Thymus (tissue), 11 donors: ENCODE data around the gene LHX3. TPM values are rescaled to one million over a fixed set of nuclear protein-coding genes. Genes with fewer than 3 reads are reported as not detected.
"Not testable (repeated sequence)": the region's sequence is repeated elsewhere in the genome, so short reads cannot be mapped to it uniquely, and the experiment has no call there.

Source experiments
- DNase-seq, 9 donors: peaks; one replicate each; pipeline ENCODE4 v3.0.0-alpha.2; 2013; ENCODE audit warnings: low spot score in 9 of 9, low read depth in 6 of 9, missing footprints in 1 of 9
- H3K27ac ChIP-seq, 2 donors: one replicate each; pipeline ENCODE4 v1.5.1; 2013; ENCODE audit warnings: control low read depth in 1 of 2, low read depth in 1 of 2, low read length in 1 of 2, mild to moderate bottlenecking in 1 of 2, moderate library complexity in 1 of 2
- H3K27me3 ChIP-seq, 2 donors: one replicate each; pipeline ENCODE4 v1.5.1; 2013; ENCODE audit warnings: low read length in 1 of 2; ENCODE audit not compliant: control insufficient read depth in 2 of 2, insufficient read depth in 1 of 2
- H3K36me3 ChIP-seq, 2 donors: one replicate each; pipeline ENCODE4 v1.5.1; 2013; ENCODE audit warnings: low read length in 1 of 2, mild to moderate bottlenecking in 1 of 2, moderate library complexity in 1 of 2; ENCODE audit not compliant: control insufficient read depth in 2 of 2, insufficient read depth in 2 of 2
- H3K4me1 ChIP-seq, 2 donors: one replicate each; pipeline ENCODE4 v1.5.1; 2013; ENCODE audit warnings: low read length in 2 of 2; ENCODE audit not compliant: control insufficient read depth in 2 of 2, insufficient read depth in 2 of 2
- H3K4me3 ChIP-seq, 2 donors: one replicate each; pipeline ENCODE4 v1.5.1; 2013; ENCODE audit warnings: low read length in 2 of 2, control low read depth in 1 of 2, mild to moderate bottlenecking in 1 of 2
- H3K9me3 ChIP-seq, 2 donors: one replicate each; pipeline ENCODE4 v1.5.1; 2013; ENCODE audit warnings: low read length in 1 of 2, mild to moderate bottlenecking in 1 of 2; ENCODE audit not compliant: control insufficient read depth in 2 of 2, insufficient read depth in 1 of 2
- WGBS: extraction: QIAGEN DNeasy Blood & Tissue Kit; methylation state at CpG from one replicate; pipeline ENCODE4 v1.1.7; 2013; 5-methylcytosine and 5-hydroxymethylcytosine counted together
- polyA plus RNA-seq: library from polyadenylated mRNA; stranded (reverse); fragments of 200-250 nt; gene quantifications from one replicate; pipeline ENCODE4 v1.2.3, GENCODE V29; 2013
- total RNA-seq: library from RNA; stranded (reverse); fragments of 120-200 nt; gene quantifications from one replicate; pipeline ENCODE4 v1.2.4, GENCODE V29; 2013
- donor health status: healthy.

Gene LHX3
- total and polyA plus RNA-seq, 2 donors, result 0.09 to 0.23 TPM

DNA sequence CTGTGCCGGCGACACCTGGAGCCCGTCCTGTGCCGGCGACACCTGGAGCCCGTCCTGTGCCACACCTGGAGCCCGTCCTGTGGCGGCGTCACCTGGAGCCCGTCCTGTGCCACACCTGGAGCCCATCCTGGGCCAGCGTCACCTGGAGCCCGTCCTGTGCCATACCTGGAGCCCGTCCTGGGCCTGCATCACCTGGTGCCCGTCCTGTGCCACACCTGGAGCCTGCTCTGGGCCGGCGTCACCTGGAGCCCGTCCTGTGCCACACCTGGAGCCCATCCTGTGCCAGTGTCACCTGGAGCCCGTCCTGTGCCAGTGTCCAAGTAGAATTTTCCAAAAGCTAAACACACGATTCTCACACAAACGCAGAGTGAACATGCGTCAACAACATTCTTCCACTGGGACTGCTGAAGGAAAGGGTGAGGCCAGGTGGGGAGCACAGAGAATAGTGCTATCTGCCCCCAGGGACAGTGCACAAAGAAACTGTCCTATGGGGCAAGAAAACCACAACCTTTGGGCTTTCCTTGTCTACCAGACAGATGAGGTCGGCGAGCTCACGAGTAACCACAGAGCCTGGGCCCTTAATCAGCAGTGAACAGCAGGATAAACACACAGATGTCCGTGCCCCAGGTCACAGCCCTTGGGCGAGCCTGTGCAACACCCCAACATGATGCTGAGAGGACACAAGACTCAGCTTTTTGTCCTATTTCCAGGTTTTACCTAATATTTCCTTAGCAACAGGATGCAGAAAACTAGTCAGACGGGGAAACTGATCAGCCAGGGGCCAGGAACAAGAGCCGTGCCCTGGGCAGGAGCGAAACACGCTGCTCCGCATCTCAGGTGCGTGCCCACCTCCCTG is 32.8 kb upstream of the LHX3 start:
- 90% methylated on average over 32 of the region's 32 CpGs for WGBS
- Histone ChIP-seq H3K9me3 (no peaks in the 10 kb centered on the region), H3K36me3 (peaks cover 24 to 31% of the 10 kb centered on the region in 2 donors), H3K27ac (no peak overlapping the region), H3K27me3 (no peaks in the 10 kb centered on the region), H3K4me1 (peaks cover 0 to 29% of the 10 kb centered on the region in 2 donors), H3K4me3 (no peak overlapping the region)
- DNase-seq, result no peak

DNA sequence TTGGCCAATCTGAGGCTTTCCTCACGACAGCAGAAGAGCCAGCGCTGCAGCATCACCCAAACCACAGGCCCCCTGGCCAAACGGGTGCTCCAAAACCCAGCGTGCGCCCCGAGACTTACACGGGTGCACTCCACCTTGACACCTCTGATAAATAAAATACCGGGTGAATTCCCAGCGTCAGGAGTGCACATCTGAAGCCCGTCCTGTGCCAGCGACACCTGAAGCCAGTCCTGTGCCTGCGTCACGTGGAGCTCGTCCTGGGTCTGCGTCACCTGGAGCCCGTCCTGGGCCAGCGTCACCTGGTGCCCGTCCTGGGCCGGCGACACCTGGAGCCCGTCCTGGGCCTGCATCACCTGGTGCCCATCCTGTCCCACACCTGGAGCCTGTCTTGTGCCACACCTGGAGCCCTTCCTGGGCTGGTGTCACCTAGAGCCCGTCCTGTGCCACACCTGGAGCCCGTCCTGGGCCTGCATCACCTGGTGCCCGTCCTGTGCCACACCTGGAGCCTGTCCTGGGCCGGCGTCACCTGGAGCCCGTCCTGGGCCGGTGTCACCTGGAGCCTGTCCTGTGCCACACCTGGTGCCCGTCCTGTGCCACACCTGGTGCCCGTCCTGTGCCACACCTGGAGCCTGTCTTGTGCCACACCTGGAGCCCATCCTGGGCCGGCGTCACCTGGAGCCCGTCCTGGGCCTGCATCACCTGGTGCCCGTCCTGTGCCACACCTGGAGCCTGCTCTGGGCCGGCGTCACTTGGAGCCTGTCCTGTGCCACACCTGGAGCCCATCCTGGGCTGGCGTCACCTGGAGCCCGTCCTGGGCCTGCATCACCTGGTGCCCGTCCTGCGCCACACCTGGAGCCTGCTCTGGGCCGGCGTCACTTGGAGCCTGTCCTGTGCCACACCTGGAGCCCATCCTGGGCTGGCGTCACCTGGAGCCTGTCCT is 31.8 kb upstream of the LHX3 start:
- not testable (repeated sequence) for H3K27me3 ChIP-seq, H3K4me3 ChIP-seq, DNase-seq, H3K9me3 ChIP-seq, H3K27ac ChIP-seq
- Histone ChIP-seq H3K4me1 (peaks cover 0 to 35% of the 10 kb centered on the region in 2 donors), H3K36me3 (peaks cover 21 to 31% of the 10 kb centered on the region in 2 donors)
- 97% methylated on average over 43 of the region's 43 CpGs for WGBS

DNA sequence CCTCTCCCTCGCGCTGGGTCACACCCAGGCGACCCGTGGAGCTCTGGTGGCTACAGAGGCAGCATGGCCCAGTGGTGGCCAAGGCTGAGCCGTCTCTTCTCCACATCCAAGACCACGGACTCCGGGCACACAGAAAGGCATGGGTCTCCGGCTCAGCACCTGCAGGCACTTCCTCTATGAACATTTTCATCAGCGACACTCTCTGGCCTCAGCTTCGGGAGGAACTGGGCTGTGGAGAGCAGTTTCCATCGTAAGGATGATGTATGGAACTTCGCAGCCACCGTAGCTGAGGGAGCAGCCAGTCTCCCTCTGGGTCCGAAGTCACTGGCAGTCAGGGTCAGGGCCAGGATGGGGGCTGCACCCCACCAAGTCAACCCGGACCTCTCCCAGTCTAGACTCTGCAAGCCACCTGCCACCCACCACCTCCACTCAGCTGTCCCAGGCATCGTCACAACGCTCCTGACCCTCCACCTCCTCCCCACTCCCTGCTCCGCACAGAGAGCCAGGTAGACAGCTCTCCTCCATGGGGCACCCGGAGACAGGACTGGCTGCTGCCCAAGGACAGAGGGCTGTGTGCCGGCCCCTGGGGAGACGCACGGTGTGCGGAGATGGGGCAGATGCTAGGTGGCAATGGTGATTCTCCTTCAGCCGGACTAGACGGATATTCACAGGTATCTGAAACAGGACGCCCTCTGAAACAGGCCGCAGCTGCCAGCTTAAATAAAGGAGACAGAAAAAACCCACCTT is 31.0 kb upstream of the LHX3 start:
- Histone ChIP-seq H3K27me3 (no peaks in the 10 kb centered on the region), H3K27ac (no peak overlapping the region), H3K9me3 (no peaks in the 10 kb centered on the region), H3K36me3 (peaks cover 18 to 30% of the 10 kb centered on the region in 2 donors), H3K4me3 (no peak overlapping the region), H3K4me1 (peaks cover 0 to 35% of the 10 kb centered on the region in 2 donors)
- WGBS, result 97% methylated on average over 27 of the region's 27 CpGs
- no peak for DNase-seq

DNA sequence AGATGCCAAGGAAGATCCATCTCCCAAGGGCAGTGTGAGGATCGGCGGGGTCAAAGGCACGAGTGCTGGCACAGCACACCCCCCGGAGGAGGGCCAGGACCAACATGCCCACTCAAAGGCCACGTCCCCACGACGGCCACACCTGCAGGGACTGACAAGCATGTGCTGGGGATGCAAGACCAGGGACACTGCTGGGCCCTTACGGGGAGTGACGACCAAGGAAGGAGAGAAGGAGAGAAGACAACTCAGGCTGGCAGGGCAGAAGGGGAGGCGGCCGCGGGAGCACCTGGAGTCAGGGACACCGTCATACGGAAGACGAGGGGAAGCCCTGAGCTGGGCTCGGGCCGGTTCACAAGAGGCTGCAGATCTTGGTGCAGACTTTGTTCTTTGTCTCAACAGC is 30.2 kb upstream of the LHX3 start:
- H3K4me3 ChIP-seq, result no peak overlapping the region
- no peaks in the 10 kb centered on the region for H3K9me3 ChIP-seq
- H3K27me3 ChIP-seq, result no peaks in the 10 kb centered on the region
- peaks cover 0 to 35% of the 10 kb centered on the region in 2 donors for H3K4me1 ChIP-seq
- no peak for DNase-seq
- H3K36me3 ChIP-seq, result peaks cover 18 to 30% of the 10 kb centered on the region in 2 donors
- H3K27ac ChIP-seq, result no peak overlapping the region
- WGBS, result 99% methylated on average over 17 of the region's 17 CpGs

DNA sequence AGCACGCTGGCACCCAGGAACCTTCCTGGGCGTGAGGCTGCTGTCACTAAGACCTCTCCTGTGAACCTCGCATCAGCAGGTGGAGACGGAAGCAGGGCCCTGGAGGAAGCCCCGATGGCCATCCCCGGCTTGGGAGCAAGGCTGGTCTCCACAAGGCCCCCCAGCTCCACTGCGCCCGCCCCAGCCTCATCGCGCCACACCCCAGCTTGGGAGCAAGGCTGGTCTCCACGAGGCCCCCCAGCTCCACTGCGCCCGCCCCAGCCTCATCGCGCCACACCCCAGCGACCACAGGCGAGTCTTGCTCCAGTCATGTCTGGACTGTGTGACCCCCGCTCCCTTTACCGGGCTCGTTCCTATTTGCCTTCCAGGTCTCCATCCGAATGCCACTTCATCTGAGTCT is 29.7 kb upstream of the LHX3 start:
- Histone ChIP-seq H3K27me3 (no peaks in the 10 kb centered on the region), H3K36me3 (peaks cover 18 to 30% of the 10 kb centered on the region in 2 donors), H3K4me1 (peaks cover 0 to 35% of the 10 kb centered on the region in 2 donors), H3K27ac (no peak overlapping the region), H3K9me3 (no peaks in the 10 kb centered on the region), H3K4me3 (no peak overlapping the region)
- DNase-seq, result no peak
- 96% methylated on average over 21 of the region's 21 CpGs for whole genome bisulfite sequencing

DNA sequence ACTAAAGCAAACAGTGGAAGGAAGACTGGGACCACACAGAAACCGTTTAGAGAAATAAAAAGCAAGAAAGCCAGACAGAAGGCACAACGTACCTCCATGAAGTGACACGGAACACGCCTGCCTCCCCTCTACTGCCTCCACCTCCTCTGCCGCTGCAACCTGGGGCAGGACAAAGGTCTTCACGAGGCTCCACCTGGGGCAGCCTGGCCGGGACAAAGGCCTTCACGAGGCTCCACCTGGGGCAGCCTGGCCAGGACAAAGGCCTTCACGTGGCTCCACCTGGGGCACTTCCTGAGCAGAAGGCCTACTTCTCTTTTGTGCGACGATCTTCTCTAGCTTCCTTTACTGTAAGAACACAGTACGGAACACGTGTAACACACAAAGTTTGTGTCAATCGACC is 28.9 kb upstream of the LHX3 start:
- Histone ChIP-seq H3K27me3 (no peaks in the 10 kb centered on the region), H3K36me3 (peaks cover 18 to 30% of the 10 kb centered on the region in 2 donors), H3K9me3 (no peaks in the 10 kb centered on the region), H3K27ac (no peak overlapping the region), H3K4me1 (peaks cover 0 to 35% of the 10 kb centered on the region in 2 donors), H3K4me3 (no peak overlapping the region)
- 87% methylated on average over 14 of the region's 14 CpGs for WGBS
- no peak for DNase-seq

DNA sequence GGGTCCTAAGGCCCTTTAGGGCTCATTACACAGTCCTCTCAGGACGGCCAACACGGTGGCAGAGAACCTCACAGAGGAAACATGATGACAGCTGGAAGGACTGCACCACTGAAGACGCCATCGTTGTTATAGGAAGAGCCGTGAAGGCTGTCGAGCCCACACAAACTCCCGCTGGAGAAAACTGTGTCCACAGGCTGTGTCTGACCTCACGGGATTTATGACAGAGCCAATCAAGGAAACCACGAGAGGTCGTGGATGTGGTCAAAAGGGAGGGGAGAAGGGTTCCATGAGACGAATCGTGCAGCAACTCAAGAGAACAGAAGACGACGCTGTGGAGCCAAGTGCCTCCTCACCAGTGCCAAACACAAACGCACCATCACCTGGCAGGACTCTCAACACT is 28.5 kb upstream of the LHX3 start:
- DNase-seq, result peak in 1 of 9 donors; percentile 18
- peaks cover 18 to 30% of the 10 kb centered on the region in 2 donors for H3K36me3 ChIP-seq
- no peaks in the 10 kb centered on the region for H3K27me3 ChIP-seq
- H3K9me3 ChIP-seq, result no peaks in the 10 kb centered on the region
- H3K4me3 ChIP-seq, result no peak overlapping the region
- peaks cover 0 to 31% of the 10 kb centered on the region in 2 donors for H3K4me1 ChIP-seq
- peak overlapping the region in 1 of 2 donors; percentile 2 for H3K27ac ChIP-seq
- 71% methylated on average over 15 of the region's 15 CpGs for WGBS

DNA sequence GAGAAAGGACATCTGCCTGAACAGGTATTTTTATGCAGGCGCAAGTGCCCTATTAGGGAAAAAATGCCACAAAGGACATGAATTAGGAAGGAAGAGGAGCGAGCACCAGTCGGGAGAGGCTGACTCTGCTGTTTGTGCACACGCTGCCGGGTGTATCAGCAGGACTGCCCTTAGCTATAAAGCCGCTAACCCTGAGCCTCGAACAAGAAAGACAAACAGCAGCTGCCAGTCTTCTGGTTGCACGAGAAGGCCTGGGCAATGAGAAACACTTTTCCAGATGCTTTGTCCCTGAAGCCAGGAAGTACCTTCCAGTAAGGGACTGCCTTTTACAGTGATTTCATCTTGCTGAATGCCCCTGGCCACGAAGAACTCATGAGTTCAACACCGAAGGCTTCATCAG is 28.0 kb upstream of the LHX3 start:
- DNase-seq, result no peak
- no peak overlapping the region for H3K4me3 ChIP-seq
- H3K27me3 ChIP-seq, result no peaks in the 10 kb centered on the region
- peaks cover 18 to 30% of the 10 kb centered on the region in 2 donors for H3K36me3 ChIP-seq
- H3K9me3 ChIP-seq, result no peaks in the 10 kb centered on the region
- H3K27ac ChIP-seq, result peak overlapping the region in 1 of 2 donors; percentile 2
- H3K4me1 ChIP-seq, result peaks cover 0 to 27% of the 10 kb centered on the region in 2 donors
- WGBS, result 94% methylated on average over 10 of the region's 10 CpGs
